ENCODE results near the gene PER2. TPM values are rescaled to one million over a fixed set of nuclear protein-coding genes. Genes with fewer than 3 reads are reported as not detected.

Gene PER2
- total and polyA plus RNA-seq, 2 of the 4 experiments (the other 2 are of a cell fraction) = 1.7 to 3.2 TPM

DNA sequence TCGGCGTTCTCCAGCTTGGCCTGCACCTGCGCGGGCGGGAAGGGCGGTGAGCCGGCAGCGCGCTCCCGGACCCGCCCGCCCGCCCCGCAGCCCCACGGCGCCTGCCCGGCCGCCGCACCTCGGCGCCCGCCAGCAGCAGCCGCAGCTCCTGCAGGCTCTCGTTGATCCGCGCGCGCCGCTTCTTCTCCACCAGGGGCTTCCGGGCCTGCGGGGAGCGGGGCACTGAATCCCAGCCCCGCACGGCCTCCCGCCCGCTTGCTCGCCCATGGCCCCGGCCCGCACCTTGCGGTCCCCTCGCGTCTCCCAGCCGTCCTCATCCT, 48.9 kb downstream of the PER2 start:
- no peak overlapping the region for H2BK20ac ChIP-seq (ENCODE audit: low read depth, low read length)
- in situ Hi-C loops (cut with MboI; ENCODE audit: low sequenced_read_pairs) = no loop called here
- H3K9ac ChIP-seq (ENCODE audit: low read depth, low read length) = no peak overlapping the region
- ChIA-PET CTCF (no interaction called here), POLR2A (ENCODE audit: unreplicated experiment) (no interaction called here)
- no peak overlapping the region for H2BK15ac ChIP-seq (ENCODE audit: low read depth, low read length)
- no peak overlapping the region for H4K91ac ChIP-seq (ENCODE audit: insufficient read depth, low read depth, low read length)
- H3K9me1 ChIP-seq (ENCODE audit: insufficient read depth, low read length) = no peaks in the 10 kb centered on the region
- ATAC-seq (ENCODE audit: low read depth) = peak; percentile 40
- H3K18ac ChIP-seq (ENCODE audit: low read depth, low read length) = no peak overlapping the region
- H3K4me3 ChIP-seq (ENCODE audit: insufficient read depth, low read depth, low read length) = peak overlapping the region; percentile 60
- no peak overlapping the region; the same call in 1 of the 2 replicates for H3K27ac ChIP-seq (ENCODE audit: insufficient read depth, low read length)
- dilution Hi-C loops (cut with HindIII; ENCODE audit: low sequenced_read_pairs, unreplicated experiment) = no loop called here
- no peak overlapping the region for H2BK120ac ChIP-seq (ENCODE audit: low read depth, low read length)
- BruUV-seq (replicated peaks) = no TSS peak
- no peak for TF ChIP-seq NFE2L2 (IDR thresholded peaks at IDR 0.05; ENCODE audit: low read depth, low read length)
- no peak for TF ChIP-seq FOS (IDR thresholded peaks at IDR 0.05; ENCODE audit: low read depth, low read length)
- no peak for TF ChIP-seq BHLHE40 (IDR thresholded peaks at IDR 0.05; ENCODE audit: low read depth, low read length)
- intact Hi-C loops (cut with micrococcal nuclease) = no loop called here
- no peak overlapping the region for H4K5ac ChIP-seq (ENCODE audit: low read depth, low read length)
- H4K20me1 ChIP-seq (ENCODE audit: insufficient read depth, low read length) = no peaks in the 10 kb centered on the region
- peaks cover 17% of the 10 kb centered on the region for H3K27me3 ChIP-seq (ENCODE audit: control insufficient read depth, insufficient read depth, low read length)
- H2AK9ac ChIP-seq (replicated peaks; ENCODE audit: low read depth, low read length, poor library complexity) = peak overlapping the region; percentile 9
- no peak overlapping the region for H3K23ac ChIP-seq (ENCODE audit: low read depth, low read length)
- no peak overlapping the region for H3K14ac ChIP-seq (replicated peaks; ENCODE audit: low read depth, low read length)
- 0% methylated on average over 16 of the region's 43 CpGs; no CpG with 5 or more reads in 1 of the 2 experiments for WGBS, 2 experiments (ENCODE audit: extremely low coverage in 2 of 2, insufficient read length in 1 of 2)
- H3K4ac ChIP-seq (ENCODE audit: low read depth, low read length) = no peak overlapping the region
- H3K56ac ChIP-seq (ENCODE audit: extremely low read depth, insufficient read depth, low read length) = no peak overlapping the region
- H2AFZ ChIP-seq (replicated peaks; ENCODE audit: low read length, poor library complexity) = peak overlapping the region; percentile 93
- no peak overlapping the region for H2BK5ac ChIP-seq (ENCODE audit: low read depth, low read length, poor library complexity, severe bottlenecking)
- peaks cover 2% of the 10 kb centered on the region; the same call in 1 of the 2 replicates for H3K4me1 ChIP-seq (ENCODE audit: control insufficient read depth, insufficient read depth, low read length)
- H3K79me1 ChIP-seq (ENCODE audit: low read depth in 1 of 2, low read length in 2 of 2) = peaks cover 0 to 2% of the 10 kb centered on the region in 2 experiments; a peak in 1 of 4 replicates
- H3K4me2 ChIP-seq (ENCODE audit: low read depth, low read length) = peak overlapping the region; percentile 73
- DNase-seq = no peak
- H3K36me3 ChIP-seq (ENCODE audit: control insufficient read depth, insufficient read depth, low read length) = no peaks in the 10 kb centered on the region
- no peak overlapping the region for H4K8ac ChIP-seq (ENCODE audit: low read depth in 2 of 2, low read length in 2 of 2)
- 0 out of 2 replicates have a peak, but pooled peaks cover 2% of the 10 kb centered on the region for H3K9me3 ChIP-seq (ENCODE audit: control insufficient read depth, insufficient read depth, low read length)
- H2AK5ac ChIP-seq (ENCODE audit: low read depth, low read length) = no peak overlapping the region

Data from IMR-90 (cell line).